GM18951 (cell line): ENCODE results near the gene CA5A.
"Not testable (repeated sequence)": the region's sequence is repeated elsewhere in the genome, so short reads cannot be mapped to it uniquely, and the experiment has no call there.

Experiments
- POLR2A ChIP-seq: IDR thresholded peaks from 4 replicates; pipeline ENCODE4 v1.6.1; 2011; ENCODE audit warnings: mild to moderate bottlenecking; ENCODE audit not compliant: insufficient read length, insufficient read depth; ENCODE audit errors: extremely low read depth
- in situ Hi-C: fragments of 300-500 bp; cut with MboI; formaldehyde crosslinking; loops from one replicate; pipeline ENCODE4 v1.12.0; 2022; ENCODE audit warnings: low sequenced_read_pairs, mixed read lengths, inconsistent platforms; ENCODE audit not compliant: unreplicated experiment

The CA5A gene

GRCh38 chr16:87936375-87937230 lies at the start of gene CA5A:
Gene CA5A (minus strand): TSS chr16:87936529. CDS start chr16:87936450, 79 bp downstream.
- in situ Hi-C loops: no loop called here
- TF ChIP-seq POLR2A: no peak

- in situ Hi-C loops: not testable (repeated sequence)
These were observed 49.2 kb upstream of the CA5A start for GRCh38 chr16:87985493-87985892.

GRCh38 chr16:87984632-87985267 lies 48.4 kb upstream of the CA5A start:
- no peak for TF ChIP-seq POLR2A
- in situ Hi-C loops: no loop called here

GRCh38 chr16:87984180-87984579 lies 47.9 kb upstream of the CA5A start:
- in situ Hi-C loops: not testable (repeated sequence)

- in situ Hi-C loops: not testable (repeated sequence)
These were observed 47.4 kb upstream of the CA5A start for GRCh38 chr16:87983737-87984097.

- in situ Hi-C loops: not testable (repeated sequence)
These were observed 46.9 kb upstream of the CA5A start for GRCh38 chr16:87983072-87983736.

GRCh38 chr16:87982581-87983041 lies 46.3 kb upstream of the CA5A start:
- in situ Hi-C loops: no loop called here

GRCh38 chr16:87981376-87981775 lies 45.0 kb upstream of the CA5A start:
- in situ Hi-C loops: not testable (repeated sequence)

More at GRCh38 chr16:87982581-87983041, 46.3 kb upstream of the CA5A start:
- TF ChIP-seq POLR2A: no peak

GRCh38 chr16:87979911-87980630 lies 43.7 kb upstream of the CA5A start:
- in situ Hi-C loops: not testable (repeated sequence)

- no peak for TF ChIP-seq POLR2A
- in situ Hi-C loops: no loop called here
These were observed 43.0 kb upstream of the CA5A start for GRCh38 chr16:87979352-87979751.

GRCh38 chr16:87978127-87978526 lies 41.8 kb upstream of the CA5A start:
- TF ChIP-seq POLR2A: no peak
- in situ Hi-C loops: no loop called here

- in situ Hi-C loops: no loop called here
- TF ChIP-seq POLR2A: no peak
These were observed 40.3 kb upstream of the CA5A start for GRCh38 chr16:87976665-87977064.

GRCh38 chr16:87974178-87974577 lies 37.8 kb upstream of the CA5A start:
- in situ Hi-C loops: loop anchor here (25.0 kb wide), 1 partner anchor 563 kb away; no protein-coding TSS in a partner anchor
- TF ChIP-seq POLR2A: no peak
